ENCODE measurements around the gene SGCA.

SGCA gene

GRCh38 chr17:50181591-50182560 is 16.1 kb downstream of the SGCA start:
- H3K9ac ChIP-seq (ENCODE audit: low read length in 5 of 5) = no peak overlapping the region
- peaks cover 0 to 34% (median 21%) of the 10 kb centered on the region in 5 donors for H3K4me1 ChIP-seq (ENCODE audit: control insufficient read depth in 5 of 5, insufficient read depth in 5 of 5, low read length in 5 of 5)
- H3K9me3 ChIP-seq (ENCODE audit: control insufficient read depth in 5 of 5, low read length in 5 of 5) = no peaks in the 10 kb centered on the region
- H3K4me3 ChIP-seq (ENCODE audit: low read depth in 1 of 5, low read length in 5 of 5) = no peak overlapping the region
- peaks cover 0 to 8% (median 5%) of the 10 kb centered on the region in 5 donors for H3K36me3 ChIP-seq (ENCODE audit: control insufficient read depth in 5 of 5, insufficient read depth in 5 of 5, low read length in 5 of 5)
- peaks cover 6 to 27% (median 16%) of the 10 kb centered on the region in 5 donors for H3K27me3 ChIP-seq (ENCODE audit: control insufficient read depth in 5 of 5, insufficient read depth in 4 of 5, low read length in 5 of 5)
- no peak overlapping the region for H3K27ac ChIP-seq (ENCODE audit: low read depth, low read length)

GRCh38 chr17:50182783-50183420 is 17.1 kb downstream of the SGCA start:
- Histone ChIP-seq H3K27ac (ENCODE audit: low read depth, low read length) (no peak overlapping the region), H3K4me3 (ENCODE audit: low read depth in 1 of 5, low read length in 5 of 5) (no peak overlapping the region), H3K4me1 (ENCODE audit: control insufficient read depth in 5 of 5, insufficient read depth in 5 of 5, low read length in 5 of 5) (peaks cover 0 to 29% (median 15%) of the 10 kb centered on the region in 5 donors), H3K9me3 (ENCODE audit: control insufficient read depth in 5 of 5, low read length in 5 of 5) (no peaks in the 10 kb centered on the region), H3K27me3 (ENCODE audit: control insufficient read depth in 5 of 5, insufficient read depth in 4 of 5, low read length in 5 of 5) (peaks cover 11 to 37% (median 23%) of the 10 kb centered on the region in 5 donors), H3K36me3 (ENCODE audit: control insufficient read depth in 5 of 5, insufficient read depth in 5 of 5, low read length in 5 of 5) (peaks cover 0 to 10% (median 7%) of the 10 kb centered on the region in 5 donors), H3K9ac (ENCODE audit: low read length in 5 of 5) (no peak overlapping the region)

- no peak overlapping the region for H3K9ac ChIP-seq (ENCODE audit: low read length in 5 of 5)
- H3K27me3 ChIP-seq (ENCODE audit: control insufficient read depth in 5 of 5, insufficient read depth in 4 of 5, low read length in 5 of 5) = peaks cover 11 to 40% (median 25%) of the 10 kb centered on the region in 5 donors
- peaks cover 0 to 23% (median 9%) of the 10 kb centered on the region in 5 donors for H3K4me1 ChIP-seq (ENCODE audit: control insufficient read depth in 5 of 5, insufficient read depth in 5 of 5, low read length in 5 of 5)
- H3K27ac ChIP-seq (ENCODE audit: low read depth, low read length) = no peak overlapping the region
- peaks cover 0 to 10% (median 7%) of the 10 kb centered on the region in 5 donors for H3K36me3 ChIP-seq (ENCODE audit: control insufficient read depth in 5 of 5, insufficient read depth in 5 of 5, low read length in 5 of 5)
- H3K9me3 ChIP-seq (ENCODE audit: control insufficient read depth in 5 of 5, low read length in 5 of 5) = no peaks in the 10 kb centered on the region
- H3K4me3 ChIP-seq (ENCODE audit: low read depth in 1 of 5, low read length in 5 of 5) = no peak overlapping the region
Observed at GRCh38 chr17:50183421-50183994, 17.7 kb downstream of the SGCA start.

- Histone ChIP-seq H3K27ac (ENCODE audit: low read depth, low read length) (no peak overlapping the region), H3K4me1 (ENCODE audit: control insufficient read depth in 5 of 5, insufficient read depth in 5 of 5, low read length in 5 of 5) (peaks cover 0 to 20% (median 9%) of the 10 kb centered on the region in 5 donors), H3K4me3 (ENCODE audit: low read depth in 1 of 5, low read length in 5 of 5) (no peak overlapping the region), H3K9me3 (ENCODE audit: control insufficient read depth in 5 of 5, low read length in 5 of 5) (no peaks in the 10 kb centered on the region), H3K9ac (ENCODE audit: low read length in 5 of 5) (no peak overlapping the region), H3K27me3 (ENCODE audit: control insufficient read depth in 5 of 5, insufficient read depth in 4 of 5, low read length in 5 of 5) (peaks cover 11 to 44% (median 26%) of the 10 kb centered on the region in 5 donors), H3K36me3 (ENCODE audit: control insufficient read depth in 5 of 5, insufficient read depth in 5 of 5, low read length in 5 of 5) (peaks cover 0 to 11% (median 7%) of the 10 kb centered on the region in 5 donors)
Observed at GRCh38 chr17:50184064-50184463, 18.3 kb downstream of the SGCA start.

- Histone ChIP-seq H3K27ac (ENCODE audit: low read depth, low read length) (no peak overlapping the region), H3K9me3 (ENCODE audit: control insufficient read depth in 5 of 5, low read length in 5 of 5) (no peaks in the 10 kb centered on the region), H3K36me3 (ENCODE audit: control insufficient read depth in 5 of 5, insufficient read depth in 5 of 5, low read length in 5 of 5) (peaks cover 0 to 16% (median 7%) of the 10 kb centered on the region in 5 donors), H3K4me3 (ENCODE audit: low read depth in 1 of 5, low read length in 5 of 5) (no peak overlapping the region), H3K27me3 (ENCODE audit: control insufficient read depth in 5 of 5, insufficient read depth in 4 of 5, low read length in 5 of 5) (peaks cover 17 to 51% (median 27%) of the 10 kb centered on the region in 5 donors), H3K9ac (ENCODE audit: low read length in 5 of 5) (no peak overlapping the region), H3K4me1 (ENCODE audit: control insufficient read depth in 5 of 5, insufficient read depth in 5 of 5, low read length in 5 of 5) (peaks cover 0 to 20% (median 10%) of the 10 kb centered on the region in 5 donors)
Observed at GRCh38 chr17:50184611-50185398, 19.0 kb downstream of the SGCA start.

- Histone ChIP-seq H3K36me3 (ENCODE audit: control insufficient read depth in 5 of 5, insufficient read depth in 5 of 5, low read length in 5 of 5) (peaks cover 0 to 21% (median 9%) of the 10 kb centered on the region in 5 donors), H3K27ac (ENCODE audit: low read depth, low read length) (no peak overlapping the region), H3K4me1 (ENCODE audit: control insufficient read depth in 5 of 5, insufficient read depth in 5 of 5, low read length in 5 of 5) (peaks cover 0 to 20% (median 10%) of the 10 kb centered on the region in 5 donors), H3K27me3 (ENCODE audit: control insufficient read depth in 5 of 5, insufficient read depth in 4 of 5, low read length in 5 of 5) (peaks cover 18 to 55% (median 30%) of the 10 kb centered on the region in 5 donors), H3K9ac (ENCODE audit: low read length in 5 of 5) (no peak overlapping the region), H3K9me3 (ENCODE audit: control insufficient read depth in 5 of 5, low read length in 5 of 5) (no peaks in the 10 kb centered on the region), H3K4me3 (ENCODE audit: low read depth in 1 of 5, low read length in 5 of 5) (no peak overlapping the region)
Observed at GRCh38 chr17:50185631-50186471, 20.0 kb downstream of the SGCA start.

- peaks cover 0 to 21% (median 10%) of the 10 kb centered on the region in 5 donors for H3K36me3 ChIP-seq (ENCODE audit: control insufficient read depth in 5 of 5, insufficient read depth in 5 of 5, low read length in 5 of 5)
- peaks cover 24 to 53% (median 30%) of the 10 kb centered on the region in 5 donors for H3K27me3 ChIP-seq (ENCODE audit: control insufficient read depth in 5 of 5, insufficient read depth in 4 of 5, low read length in 5 of 5)
- no peak overlapping the region for H3K27ac ChIP-seq (ENCODE audit: low read depth, low read length)
- H3K9me3 ChIP-seq (ENCODE audit: control insufficient read depth in 5 of 5, low read length in 5 of 5) = no peaks in the 10 kb centered on the region
- H3K9ac ChIP-seq (ENCODE audit: low read length in 5 of 5) = no peak overlapping the region
- H3K4me3 ChIP-seq (ENCODE audit: low read depth in 1 of 5, low read length in 5 of 5) = no peak overlapping the region
- H3K4me1 ChIP-seq (ENCODE audit: control insufficient read depth in 5 of 5, insufficient read depth in 5 of 5, low read length in 5 of 5) = peaks cover 0 to 15% (median 10%) of the 10 kb centered on the region in 5 donors
Observed at GRCh38 chr17:50186661-50187393, 21.0 kb downstream of the SGCA start.

GRCh38 chr17:50187394-50187725 is 21.6 kb downstream of the SGCA start:
- Histone ChIP-seq H3K27me3 (ENCODE audit: control insufficient read depth in 5 of 5, insufficient read depth in 4 of 5, low read length in 5 of 5) (peaks cover 25 to 49% (median 30%) of the 10 kb centered on the region in 5 donors), H3K4me3 (ENCODE audit: low read depth in 1 of 5, low read length in 5 of 5) (no peak overlapping the region), H3K9me3 (ENCODE audit: control insufficient read depth in 5 of 5, low read length in 5 of 5) (no peaks in the 10 kb centered on the region), H3K27ac (ENCODE audit: low read depth, low read length) (no peak overlapping the region), H3K9ac (ENCODE audit: low read length in 5 of 5) (no peak overlapping the region), H3K4me1 (ENCODE audit: control insufficient read depth in 5 of 5, insufficient read depth in 5 of 5, low read length in 5 of 5) (peaks cover 0 to 15% (median 10%) of the 10 kb centered on the region in 5 donors), H3K36me3 (ENCODE audit: control insufficient read depth in 5 of 5, insufficient read depth in 5 of 5, low read length in 5 of 5) (peaks cover 0 to 21% (median 12%) of the 10 kb centered on the region in 5 donors)

Data from subcutaneous abdominal adipose tissue (tissue), 5 donors.